Caco-2 (cell line): Measurements from ENCODE around the gene ABCF2. TPM values are rescaled to one million over a fixed set of nuclear protein-coding genes. Genes with fewer than 3 reads are reported as not detected.

Experiments used
- BruUV-seq: library from RNA; stranded (reverse); fragments of 400-500 nt; replicated peaks from 2 replicates; lab custom pipeline; 2021; lab: Mats Ljungman, UMichigan
- CTCF ChIA-PET: fragments of 300-600 bp; sonication (Branson Sonifier 250); formaldehyde crosslinking; loops from one replicate; lab custom pipeline; 2022; ENCODE audit warnings: antibody characterized with exemption; lab: Charles Lee
- POLR2A ChIA-PET: fragments of 300-600 bp; sonication (Branson Sonifier 250); formaldehyde crosslinking; loops from one replicate; lab custom pipeline; 2022; ENCODE audit warnings: antibody characterized with exemption; lab: Charles Lee
- DNase-seq, 2 experiments: peaks; one replicate each; pipeline versions ENCODE4 v3.0.0 to v3.0.0-alpha.2; 2020 to 2022
- H3K27me3 ChIP-seq: replicated peaks from 2 replicates; pipeline ENCODE4 v1.6.0; 2011; ENCODE audit warnings: low read length; ENCODE audit not compliant: control insufficient read depth, insufficient read depth
- H3K36me3 ChIP-seq: 2 replicates; pipeline ENCODE4 v1.5.1; 2011; ENCODE audit warnings: low read length; ENCODE audit not compliant: control insufficient read depth, insufficient read depth
- H3K4me1 ChIP-seq: fragments of 250-450 bp; sonication (Bioruptor Pico); 2 replicates; pipeline ENCODE4 v1.5.1; 2020; ENCODE audit warnings: mild to moderate bottlenecking
- H3K4me3 ChIP-seq: 2 replicates; pipeline ENCODE4 v1.5.1; 2011; ENCODE audit warnings: low read depth, mild to moderate bottlenecking, control low read depth, low read length
- H3K9me3 ChIP-seq: fragments of 250-450 bp; sonication (Bioruptor Pico); 2 replicates; pipeline ENCODE4 v1.5.1; 2020; ENCODE audit warnings: mild to moderate bottlenecking, moderate library complexity
- H3K27ac Mint-ChIP-seq: one replicate; pipeline ENCODE4 v1.8.0; 2022; ENCODE audit warnings: mixed read lengths; ENCODE audit not compliant: unreplicated experiment
- H3K27me3 Mint-ChIP-seq: one replicate; pipeline ENCODE4 v1.8.0; 2022; ENCODE audit warnings: mixed read lengths; ENCODE audit not compliant: insufficient read depth, unreplicated experiment
- H3K36me3 Mint-ChIP-seq: one replicate; pipeline ENCODE4 v1.8.0; 2022; ENCODE audit warnings: mild to moderate bottlenecking, mixed read lengths; ENCODE audit not compliant: insufficient read depth, unreplicated experiment
- H3K4me1 Mint-ChIP-seq: one replicate; pipeline ENCODE4 v1.8.0; 2022; ENCODE audit warnings: low read depth, mixed read lengths; ENCODE audit not compliant: unreplicated experiment
- H3K4me3 Mint-ChIP-seq: one replicate; pipeline ENCODE4 v1.8.0; 2022; ENCODE audit warnings: mild to moderate bottlenecking, moderate library complexity, mixed read lengths; ENCODE audit not compliant: unreplicated experiment
- H3K9me3 Mint-ChIP-seq: one replicate; pipeline ENCODE4 v1.8.0; 2022; ENCODE audit warnings: mixed read lengths; ENCODE audit not compliant: unreplicated experiment
- CTCF ChIP-seq, 2 experiments: fragments of 200-600 bp in 1 of 2; IDR thresholded peaks; 1 replicate in 1 of 2; 2 replicates in 1 of 2; pipeline versions ENCODE4 v1.5.1 to v1.8.0; 2011 to 2022; ENCODE audit warnings: antibody characterized with exemption in 1 of 2, control low read depth in 1 of 2, inconsistent platforms in 1 of 2, low read depth in 1 of 2, low read length in 1 of 2, mild to moderate bottlenecking in 1 of 2, moderate library complexity in 1 of 2; ENCODE audit not compliant: insufficient read depth in 1 of 2, severe bottlenecking in 1 of 2, unreplicated experiment in 1 of 2
- intact Hi-C: fragments of 100-400 bp; cut with micrococcal nuclease; formaldehyde crosslinking; loops from one replicate; pipeline ENCODE4 v1.10.0; 2022; ENCODE audit not compliant: unreplicated experiment
- total RNA-seq: library from RNA; stranded (reverse); gene quantifications from 2 replicates; pipeline ENCODE4 v1.2.3, GENCODE V29; 2022

ABCF2 gene
- total RNA-seq, 1 experiment from 2014 or later, result 57.8 TPM

DNA sequence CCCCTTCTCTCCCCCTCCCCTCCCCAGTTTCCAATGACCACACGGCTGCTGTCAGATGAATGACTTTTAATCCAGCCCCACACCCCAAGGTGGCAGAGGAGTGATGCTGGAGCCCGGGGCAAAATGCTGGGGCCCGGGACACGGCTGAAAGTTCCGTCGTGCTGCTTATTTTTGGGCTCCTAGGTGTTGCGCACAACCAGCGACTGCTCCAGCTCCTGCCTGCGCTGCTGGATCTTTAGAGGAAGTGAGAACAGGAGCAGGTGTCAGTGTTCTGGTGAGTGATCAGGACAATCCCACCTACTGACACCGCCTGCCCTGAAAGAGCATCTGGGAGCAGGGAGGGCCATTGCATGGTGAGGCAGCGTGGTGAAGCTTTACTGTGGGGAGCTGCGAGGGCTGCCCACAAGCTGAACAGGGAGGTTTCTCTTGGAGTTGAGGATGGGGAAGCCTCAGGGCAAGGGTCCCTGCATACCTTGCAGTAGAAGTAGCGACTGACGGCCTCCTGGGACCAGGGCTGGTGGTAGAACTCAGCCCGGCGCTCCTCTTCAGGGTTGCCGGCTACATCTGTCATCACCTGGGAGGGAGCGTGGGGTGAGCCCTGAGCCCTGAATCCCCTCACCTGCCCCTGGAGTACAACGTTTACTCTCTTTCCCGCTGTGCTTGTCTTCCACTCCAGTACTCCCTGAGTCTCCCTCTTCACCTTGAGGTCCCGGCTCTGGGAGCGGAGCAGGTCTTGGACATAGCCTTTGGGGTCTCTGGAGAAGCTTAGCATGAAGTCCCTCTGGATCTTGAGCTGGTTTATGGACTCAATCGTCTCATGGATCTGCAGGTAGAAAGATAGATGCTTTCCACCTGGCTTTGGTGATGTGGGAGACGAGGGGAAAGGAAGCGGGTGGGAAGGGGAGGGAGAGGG is 12.2 kb upstream of the ABCF2 start:
- BruUV-seq, result no TSS peak
- CTCF ChIA-PET, result interaction anchor here (0.5 kb wide), 1 partner anchor 32 kb away, joined by 4 read pairs; no protein-coding TSS in a partner anchor
- H3K36me3 ChIP-seq, result peaks cover under 1% of the 10 kb centered on the region; the same call in 1 of the 2 replicates

GRCh38 chr7:151238190-151238810 is 11.3 kb upstream of the ABCF2 start:
- no TSS peak for BruUV-seq
- Mint-ChIP-seq H3K9me3 (no peaks in the 10 kb centered on the region), H3K4me3 (no peak overlapping the region), H3K27me3 (no peaks in the 10 kb centered on the region), H3K36me3 (peaks cover 34% of the 10 kb centered on the region), H3K27ac (no peak overlapping the region), H3K4me1 (peaks cover 13% of the 10 kb centered on the region)
- intact Hi-C loops, result no loop called here
- TF ChIP-seq CTCF (IDR thresholded peaks at IDR 0.05; ENCODE audit: insufficient read depth in 1 of 2, low read depth in 1 of 2, low read length in 1 of 2, severe bottlenecking in 1 of 2, unreplicated experiment in 1 of 2), result no peak
- peaks cover 2% of the 10 kb centered on the region; the same call in 1 of the 2 replicates for H3K36me3 ChIP-seq
- H3K4me1 ChIP-seq, result peaks cover 13% of the 10 kb centered on the region; the same call in 1 of the 2 replicates
- H3K4me3 ChIP-seq, result no peak overlapping the region
- no peaks in the 10 kb centered on the region for H3K27me3 ChIP-seq
- DNase-seq, result no peak
- CTCF ChIA-PET, result interaction anchor here (0.5 kb wide), 1 partner anchor 31 kb away, joined by 4 read pairs; no protein-coding TSS in a partner anchor
- no peaks in the 10 kb centered on the region for H3K9me3 ChIP-seq
- POLR2A ChIA-PET, result interaction anchor here (0.5 kb wide), 1 partner anchor 11 kb away, joined by 3 read pairs; the partner anchor contains the start of gene ABCF2

More for the DNA sequence above, 12.2 kb upstream of the ABCF2 start:
- POLR2A ChIA-PET, result no interaction called here
- Mint-ChIP-seq H3K36me3 (peaks cover 41% of the 10 kb centered on the region), H3K4me1 (peaks cover 13% of the 10 kb centered on the region), H3K27ac (no peak overlapping the region), H3K4me3 (no peak overlapping the region), H3K27me3 (no peaks in the 10 kb centered on the region), H3K9me3 (no peaks in the 10 kb centered on the region)
- H3K4me1 ChIP-seq, result peaks cover 8% of the 10 kb centered on the region; the same call in 1 of the 2 replicates
- no peak overlapping the region for H3K4me3 ChIP-seq
- TF ChIP-seq CTCF (IDR thresholded peaks at IDR 0.05; ENCODE audit: insufficient read depth in 1 of 2, low read depth in 1 of 2, low read length in 1 of 2, severe bottlenecking in 1 of 2, unreplicated experiment in 1 of 2), result no peak
- intact Hi-C loops, result no loop called here
- H3K27me3 ChIP-seq, result no peaks in the 10 kb centered on the region
- no peaks in the 10 kb centered on the region for H3K9me3 ChIP-seq
- DNase-seq, result no peak
